ENCODE results near the gene CCL2.

The CCL2 gene

DNA sequence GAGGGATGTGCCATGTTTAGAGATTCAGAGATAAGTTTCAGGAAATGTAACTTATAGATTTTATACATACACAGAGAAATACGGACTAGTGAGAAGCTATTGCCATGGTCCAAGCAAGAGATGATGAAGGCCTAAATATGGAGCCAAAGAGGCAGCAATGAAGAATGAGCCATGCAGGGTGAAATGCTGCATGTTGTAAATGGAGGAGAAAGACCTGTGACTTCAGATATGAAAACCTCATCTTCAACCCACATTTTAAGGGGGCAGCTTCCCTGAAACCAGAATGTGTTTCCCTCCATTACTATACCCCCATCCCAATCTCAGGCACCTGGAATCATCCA is 2.9 kb downstream of the CCL2 start:
- Histone ChIP-seq H3K9me3 (ENCODE audit: insufficient read depth, low read length) (no peaks in the 10 kb centered on the region), H3K9me2 (replicated peaks; ENCODE audit: insufficient read depth, low read length) (no peaks in the 10 kb centered on the region), H3K27ac (ENCODE audit: low read depth, low read length) (no peak overlapping the region), H4K20me1 (ENCODE audit: low read depth, low read length) (no peaks in the 10 kb centered on the region), H3K4me3 (ENCODE audit: insufficient read depth, low read length, poor library complexity, severe bottlenecking) (no peak overlapping the region), H3F3A (ENCODE audit: insufficient read depth) (no peaks in the 10 kb centered on the region), H3K27me3 (ENCODE audit: low read length) (no peaks in the 10 kb centered on the region), H3K36me3 (ENCODE audit: low read length) (no peaks in the 10 kb centered on the region), H2AFZ (ENCODE audit: low read depth, low read length, severe bottlenecking) (no peak overlapping the region), H3K79me2 (ENCODE audit: insufficient read depth, low read length) (no peaks in the 10 kb centered on the region), H3K9ac (ENCODE audit: low read length) (no peak overlapping the region), H3K4me2 (ENCODE audit: low read depth, low read length, poor library complexity, severe bottlenecking) (no peak overlapping the region)
- TF ChIP-seq, protein P1, sequence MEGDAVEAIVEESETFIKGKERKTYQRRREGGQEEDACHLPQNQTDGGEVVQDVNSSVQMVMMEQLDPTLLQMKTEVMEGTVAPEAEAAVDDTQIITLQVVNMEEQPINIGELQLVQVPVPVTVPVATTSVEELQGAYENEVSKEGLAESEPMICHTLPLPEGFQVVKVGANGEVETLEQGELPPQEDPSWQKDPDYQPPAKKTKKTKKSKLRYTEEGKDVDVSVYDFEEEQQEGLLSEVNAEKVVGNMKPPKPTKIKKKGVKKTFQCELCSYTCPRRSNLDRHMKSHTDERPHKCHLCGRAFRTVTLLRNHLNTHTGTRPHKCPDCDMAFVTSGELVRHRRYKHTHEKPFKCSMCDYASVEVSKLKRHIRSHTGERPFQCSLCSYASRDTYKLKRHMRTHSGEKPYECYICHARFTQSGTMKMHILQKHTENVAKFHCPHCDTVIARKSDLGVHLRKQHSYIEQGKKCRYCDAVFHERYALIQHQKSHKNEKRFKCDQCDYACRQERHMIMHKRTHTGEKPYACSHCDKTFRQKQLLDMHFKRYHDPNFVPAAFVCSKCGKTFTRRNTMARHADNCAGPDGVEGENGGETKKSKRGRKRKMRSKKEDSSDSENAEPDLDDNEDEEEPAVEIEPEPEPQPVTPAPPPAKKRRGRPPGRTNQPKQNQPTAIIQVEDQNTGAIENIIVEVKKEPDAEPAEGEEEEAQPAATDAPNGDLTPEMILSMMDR (IDR thresholded peaks at IDR 0.05; ENCODE audit: insufficient read depth, low read length, poor library complexity, severe bottlenecking), result no peak
- no peak for TF ChIP-seq EZH2phosphoT487 (conservative IDR thresholded peaks at IDR 0.05; ENCODE audit: low read length)

DNA sequence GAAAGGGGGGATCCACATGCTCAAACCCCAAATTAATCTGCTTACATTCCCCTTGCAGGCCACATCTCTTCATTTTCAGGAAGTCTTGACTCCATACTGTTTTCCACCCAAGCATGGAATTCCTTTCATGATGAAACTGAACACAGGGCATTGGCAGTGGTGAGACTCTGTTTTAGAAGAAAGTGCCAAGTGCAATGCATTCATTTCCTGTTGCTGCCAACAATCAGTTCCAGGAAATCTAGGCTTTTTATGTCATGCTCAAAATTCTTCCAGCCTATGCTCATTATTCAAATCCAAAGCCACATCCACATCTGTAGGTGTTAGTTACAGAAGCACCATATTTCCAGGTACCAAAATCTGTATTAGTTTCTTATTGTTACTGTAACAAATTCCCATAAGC is 4.1 kb downstream of the CCL2 start:
- Histone ChIP-seq H3K9me3 (ENCODE audit: insufficient read depth, low read length) (no peaks in the 10 kb centered on the region), H3K79me2 (ENCODE audit: insufficient read depth, low read length) (no peaks in the 10 kb centered on the region), H3K4me3 (ENCODE audit: insufficient read depth, low read length, poor library complexity, severe bottlenecking) (no peak overlapping the region), H3K27ac (ENCODE audit: low read depth, low read length) (no peak overlapping the region), H3K4me2 (ENCODE audit: low read depth, low read length, poor library complexity, severe bottlenecking) (no peak overlapping the region), H4K20me1 (ENCODE audit: low read depth, low read length) (no peaks in the 10 kb centered on the region), H2AFZ (ENCODE audit: low read depth, low read length, severe bottlenecking) (no peak overlapping the region), H3K27me3 (ENCODE audit: low read length) (no peaks in the 10 kb centered on the region), H3K9me2 (replicated peaks; ENCODE audit: insufficient read depth, low read length) (no peaks in the 10 kb centered on the region), H3K9ac (ENCODE audit: low read length) (no peak overlapping the region), H3K36me3 (ENCODE audit: low read length) (no peaks in the 10 kb centered on the region), H3F3A (ENCODE audit: insufficient read depth) (no peaks in the 10 kb centered on the region)
- no peak for TF ChIP-seq EZH2phosphoT487 (conservative IDR thresholded peaks at IDR 0.05; ENCODE audit: low read length)
- TF ChIP-seq, protein P1 (IDR thresholded peaks at IDR 0.05; ENCODE audit: insufficient read depth, low read length, poor library complexity, severe bottlenecking), result no peak

DNA sequence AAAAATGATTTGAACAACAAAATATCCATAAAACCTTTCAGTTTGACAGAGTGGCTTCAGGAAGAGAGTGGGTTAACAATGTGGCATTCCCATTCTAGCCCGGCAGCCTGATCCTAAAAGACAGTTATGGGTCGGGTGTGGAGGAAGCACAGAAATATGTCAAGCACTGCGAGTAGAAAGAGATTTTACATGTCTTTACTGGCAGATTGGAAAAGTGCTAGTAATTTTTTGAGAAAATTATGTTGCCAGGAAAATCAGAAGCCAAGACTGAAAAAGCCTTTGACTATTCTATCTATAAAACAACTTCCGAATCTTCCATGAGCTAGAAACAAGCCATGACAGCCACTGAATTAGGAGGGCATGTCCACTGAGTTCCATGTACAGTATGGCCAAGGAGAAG is 5.8 kb downstream of the CCL2 start:
- Histone ChIP-seq H3F3A (ENCODE audit: insufficient read depth) (no peaks in the 10 kb centered on the region), H3K4me3 (ENCODE audit: insufficient read depth, low read length, poor library complexity, severe bottlenecking) (no peak overlapping the region), H3K9me3 (ENCODE audit: insufficient read depth, low read length) (no peaks in the 10 kb centered on the region), H3K9me2 (replicated peaks; ENCODE audit: insufficient read depth, low read length) (no peaks in the 10 kb centered on the region), H3K9ac (ENCODE audit: low read length) (no peak overlapping the region), H3K36me3 (ENCODE audit: low read length) (no peaks in the 10 kb centered on the region), H4K20me1 (ENCODE audit: low read depth, low read length) (no peaks in the 10 kb centered on the region), H3K79me2 (ENCODE audit: insufficient read depth, low read length) (no peaks in the 10 kb centered on the region), H2AFZ (ENCODE audit: low read depth, low read length, severe bottlenecking) (no peak overlapping the region), H3K4me2 (ENCODE audit: low read depth, low read length, poor library complexity, severe bottlenecking) (no peak overlapping the region), H3K27ac (ENCODE audit: low read depth, low read length) (no peak overlapping the region), H3K27me3 (ENCODE audit: low read length) (no peaks in the 10 kb centered on the region)
- no peak for TF ChIP-seq EZH2phosphoT487 (conservative IDR thresholded peaks at IDR 0.05; ENCODE audit: low read length)
- TF ChIP-seq, protein P1 (IDR thresholded peaks at IDR 0.05; ENCODE audit: insufficient read depth, low read length, poor library complexity, severe bottlenecking), result no peak

Measured in SU-DHL-6 (cell line).